RWPE1 (cell line): Measurements from ENCODE around the gene FNDC3B.
A peak's percentile ranks its signal among the peaks of the same experiment; 100 is the strongest.

ENCODE experiments used
- CTCF ChIA-PET: fragments of 350-600 bp; sonication (Branson Sonifier 250); formaldehyde crosslinking; extraction: SDS; loops from one replicate; lab custom pipeline; 2021; lab: Yijun Ruan, JAX
- POLR2A ChIA-PET: fragments of 400-600 bp; formaldehyde crosslinking; extraction: SDS; loops from one replicate; lab custom pipeline; 2020; ENCODE audit warnings: antibody characterized with exemption; ENCODE audit not compliant: low non-redundant PET; lab: Yijun Ruan, JAX
- DNase-seq: peaks from one replicate; pipeline ENCODE4 v3.0.0; 2012; ENCODE audit warnings: low spot score
- H3K27ac ChIP-seq: fragments of 450-650 bp; 2 replicates; pipeline ENCODE4 v1.5.1; 2017
- CTCF ChIP-seq: fragments of 450-650 bp; conservative IDR thresholded peaks from 2 replicates; pipeline ENCODE4 v1.5.1; 2017; ENCODE audit warnings: low read depth, mild to moderate bottlenecking

FNDC3B gene

GRCh38 chr3:172154768-172155664 is 115.6 kb downstream of the FNDC3B start:
- no peak for DNase-seq
- CTCF ChIA-PET, result interaction anchor here (0.5 to 0.6 kb wide), 2 partner anchors 179 to 201 kb away, joined by 3 read pairs; no protein-coding TSS in a partner anchor
- no peak for TF ChIP-seq CTCF
- POLR2A ChIA-PET, result no interaction called here
- H3K27ac ChIP-seq, result peak overlapping the region; percentile 94

- ChIA-PET CTCF (no interaction called here), POLR2A (no interaction called here)
- peak overlapping the region; percentile 82 for H3K27ac ChIP-seq
- TF ChIP-seq CTCF, result no peak
- peak; percentile 77 for DNase-seq
Measured at GRCh38 chr3:172155897-172156585, 116.7 kb downstream of the FNDC3B start.

GRCh38 chr3:172156586-172156955 is 117.2 kb downstream of the FNDC3B start:
- POLR2A ChIA-PET, result no interaction called here
- TF ChIP-seq CTCF, result no peak
- no peak for DNase-seq
- peak overlapping the region; percentile 82 for H3K27ac ChIP-seq
- CTCF ChIA-PET, result no interaction called here

- CTCF ChIA-PET, result no interaction called here
Measured at GRCh38 chr3:172157564-172158258, 118.3 kb downstream of the FNDC3B start.

GRCh38 chr3:172158741-172159140 is 119.4 kb downstream of the FNDC3B start:
- TF ChIP-seq CTCF, result no peak
- ChIA-PET CTCF (interaction anchor here (0.9 kb wide), 1 partner anchor 10 kb away, joined by 3 read pairs; no protein-coding TSS in a partner anchor), POLR2A (no interaction called here)
- DNase-seq, result no peak
- peak overlapping the region; percentile 52 for H3K27ac ChIP-seq

More at GRCh38 chr3:172157564-172158258, 118.3 kb downstream of the FNDC3B start:
- POLR2A ChIA-PET, result no interaction called here
- H3K27ac ChIP-seq, result no peak overlapping the region
- no peak for DNase-seq
- TF ChIP-seq CTCF, result no peak

- ChIA-PET CTCF (interaction anchor here (0.9 to 1.0 kb wide), 2 partner anchors 10 to 19 kb away, joined by 3 to 4 read pairs; no protein-coding TSS in a partner anchor), POLR2A (no interaction called here)
- TF ChIP-seq CTCF, result no peak
- peak overlapping the region; percentile 52 for H3K27ac ChIP-seq
- no peak for DNase-seq
Measured at GRCh38 chr3:172159376-172159775, 120.0 kb downstream of the FNDC3B start.
